ENCODE results near the gene IFT57. TPM values are rescaled to one million over a fixed set of nuclear protein-coding genes. Genes with fewer than 3 reads are reported as not detected.
"Not testable (repeated sequence)": the region's sequence is repeated elsewhere in the genome, so short reads cannot be mapped to it uniquely, and the experiment has no call there.

IFT57 gene, protein sequence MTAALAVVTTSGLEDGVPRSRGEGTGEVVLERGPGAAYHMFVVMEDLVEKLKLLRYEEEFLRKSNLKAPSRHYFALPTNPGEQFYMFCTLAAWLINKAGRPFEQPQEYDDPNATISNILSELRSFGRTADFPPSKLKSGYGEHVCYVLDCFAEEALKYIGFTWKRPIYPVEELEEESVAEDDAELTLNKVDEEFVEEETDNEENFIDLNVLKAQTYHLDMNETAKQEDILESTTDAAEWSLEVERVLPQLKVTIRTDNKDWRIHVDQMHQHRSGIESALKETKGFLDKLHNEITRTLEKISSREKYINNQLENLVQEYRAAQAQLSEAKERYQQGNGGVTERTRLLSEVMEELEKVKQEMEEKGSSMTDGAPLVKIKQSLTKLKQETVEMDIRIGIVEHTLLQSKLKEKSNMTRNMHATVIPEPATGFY
- total RNA-seq = 58.4 TPM

DNA sequence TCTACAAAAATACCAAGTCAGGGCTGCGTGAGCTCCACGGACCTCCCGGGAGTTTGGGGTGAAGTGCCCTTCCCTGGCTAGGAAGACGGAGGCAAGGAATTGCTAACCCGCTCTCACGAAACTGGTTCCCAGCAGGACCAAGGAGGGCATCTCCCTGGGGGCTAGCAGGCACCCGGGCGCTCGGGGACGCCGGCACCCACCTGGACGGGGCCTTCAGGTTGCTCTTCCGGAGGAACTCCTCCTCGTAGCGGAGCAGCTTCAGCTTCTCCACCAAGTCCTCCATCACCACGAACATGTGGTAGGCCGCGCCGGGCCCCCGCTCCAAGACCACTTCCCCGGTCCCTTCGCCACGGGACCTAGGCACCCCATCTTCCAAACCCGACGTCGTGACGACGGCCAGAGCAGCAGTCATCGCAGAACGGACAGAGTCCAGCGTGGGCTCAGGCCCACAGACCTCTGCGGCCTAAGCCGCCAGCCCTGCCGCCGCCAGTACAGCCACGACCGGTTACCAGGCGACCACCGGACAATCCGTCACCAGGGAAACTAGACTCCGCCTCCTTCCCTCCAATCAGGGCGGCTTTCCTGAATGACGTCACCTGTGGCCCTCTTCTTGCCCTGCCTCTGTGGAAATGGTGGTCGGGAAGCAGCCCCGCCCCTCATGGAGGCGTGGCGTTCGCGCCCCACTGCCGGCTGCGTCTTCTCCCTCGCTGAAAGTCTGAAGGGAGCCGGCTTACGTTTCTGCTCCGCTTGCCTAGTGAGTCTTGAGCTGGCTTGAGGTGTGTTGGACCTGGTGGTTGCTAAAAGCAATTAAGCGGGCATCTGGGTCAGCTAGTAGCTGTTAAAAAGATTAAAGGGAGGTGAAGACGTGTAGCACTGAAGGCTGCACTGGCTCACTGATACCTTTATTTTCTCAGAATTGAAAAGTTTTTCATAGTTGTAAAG lies at the start of gene IFT57:
Gene IFT57, minus strand, starts transcription at position 514 of the 942 bp plus-strand sequence. Its CDS starts 102 bp downstream, at position 412.
- peak; percentile 99 for DNase-seq

DNA sequence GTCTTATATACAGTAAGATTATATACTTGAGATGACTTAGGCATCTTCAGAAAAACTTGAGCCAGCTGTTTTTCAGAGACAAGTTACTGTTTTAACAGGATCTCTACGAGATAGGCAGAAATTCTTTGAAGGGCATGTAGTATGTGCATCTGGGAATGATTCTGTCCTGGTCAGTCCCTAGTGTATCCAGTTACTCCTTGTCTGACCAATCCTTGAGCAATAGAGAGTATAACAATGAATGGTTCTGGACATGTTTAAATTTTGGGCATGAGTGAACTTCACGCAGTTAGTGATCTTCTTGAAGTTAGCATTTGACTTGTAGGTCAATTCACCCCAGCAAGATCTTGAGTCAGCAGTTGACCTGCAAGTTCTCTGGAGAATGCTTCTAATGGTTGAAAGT lies 49.4 kb upstream of the IFT57 start:
- DNase-seq = no peak

DNA sequence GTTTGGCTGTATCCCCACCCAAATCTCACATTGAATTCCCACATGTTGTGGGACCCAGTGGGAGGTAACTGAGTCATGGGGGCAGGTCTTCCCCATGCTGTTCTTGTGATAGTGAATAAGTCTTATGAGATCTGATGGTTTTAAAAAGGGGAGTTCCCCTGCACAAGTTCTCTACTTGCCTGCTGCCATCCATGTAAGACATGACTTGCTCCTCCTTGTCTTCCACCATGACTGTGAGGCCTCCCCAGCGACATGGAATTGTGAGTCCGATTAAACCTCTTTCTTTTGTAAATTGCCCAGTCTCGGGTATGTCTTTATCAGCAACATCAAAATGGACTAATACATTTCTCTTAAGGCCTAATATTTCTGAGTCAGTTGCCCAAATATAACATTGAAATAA lies 46.0 kb upstream of the IFT57 start:
- not testable (repeated sequence) for DNase-seq

- DNase-seq = not testable (repeated sequence)
Observed at GRCh38 chr3:108264534-108265298, 42.5 kb upstream of the IFT57 start.

GRCh38 chr3:108255131-108255530 lies 32.9 kb upstream of the IFT57 start:
- no peak for DNase-seq

DNA sequence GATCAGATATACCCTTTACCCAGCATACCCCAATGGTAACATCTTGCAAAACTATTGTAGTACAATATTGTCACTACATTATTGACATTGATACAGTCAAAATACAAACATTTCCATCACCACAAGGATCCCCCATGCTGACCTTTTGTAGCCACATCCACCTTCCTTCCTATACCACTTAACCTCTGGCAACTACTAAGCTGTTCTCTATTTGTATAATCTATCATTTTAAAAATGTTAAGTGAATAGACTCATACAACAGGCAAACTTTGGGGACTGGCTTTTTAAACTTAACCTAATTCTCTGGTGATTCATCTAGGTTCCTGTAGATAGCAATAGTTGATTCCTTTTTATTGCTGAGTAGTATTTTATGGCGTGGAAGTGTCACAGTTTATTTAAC lies 29.6 kb upstream of the IFT57 start:
- no peak for DNase-seq

GRCh38 chr3:108251265-108251664 lies 29.0 kb upstream of the IFT57 start:
- DNase-seq = no peak

DNA sequence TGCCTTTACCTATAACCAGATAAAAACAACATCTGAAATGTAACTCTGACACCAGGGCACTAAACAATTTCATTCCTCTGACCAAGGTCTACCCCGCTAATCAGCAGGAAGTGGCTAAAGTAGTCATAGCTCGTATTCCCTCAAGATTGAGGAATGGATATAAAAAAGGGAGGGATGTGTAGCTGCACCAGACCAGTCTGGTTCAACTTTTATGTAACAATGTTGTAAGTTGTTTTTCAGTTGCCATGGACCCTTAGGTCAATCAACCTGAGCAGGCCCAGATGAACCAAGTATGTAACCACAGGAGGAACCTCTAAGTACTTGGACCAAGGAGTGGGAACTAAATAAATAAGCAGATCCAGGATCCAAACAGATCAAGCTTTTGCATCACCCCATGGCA lies 28.4 kb upstream of the IFT57 start:
- no peak for DNase-seq

DNA sequence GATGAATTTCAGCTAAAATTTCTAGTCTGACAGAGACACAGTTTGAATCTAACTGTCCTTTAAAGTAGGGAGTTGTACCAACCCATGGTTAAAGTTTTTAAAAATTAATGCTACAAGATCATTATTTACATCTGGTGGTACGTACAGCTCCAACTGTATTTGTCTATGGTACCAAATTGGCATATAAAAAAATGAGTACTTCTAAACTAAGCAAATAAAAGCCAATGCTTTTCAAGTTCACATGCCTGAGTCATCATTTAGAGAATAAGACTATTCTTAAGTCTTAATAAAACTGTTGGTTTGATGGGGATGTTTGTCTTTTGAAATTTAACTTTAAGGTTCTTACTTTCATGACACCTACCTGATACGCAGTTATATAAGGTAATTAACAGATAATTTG lies 21.0 kb upstream of the IFT57 start:
- DNase-seq = no peak

- DNase-seq = no peak
Observed at GRCh38 chr3:108242776-108243175, 20.6 kb upstream of the IFT57 start.

DNA sequence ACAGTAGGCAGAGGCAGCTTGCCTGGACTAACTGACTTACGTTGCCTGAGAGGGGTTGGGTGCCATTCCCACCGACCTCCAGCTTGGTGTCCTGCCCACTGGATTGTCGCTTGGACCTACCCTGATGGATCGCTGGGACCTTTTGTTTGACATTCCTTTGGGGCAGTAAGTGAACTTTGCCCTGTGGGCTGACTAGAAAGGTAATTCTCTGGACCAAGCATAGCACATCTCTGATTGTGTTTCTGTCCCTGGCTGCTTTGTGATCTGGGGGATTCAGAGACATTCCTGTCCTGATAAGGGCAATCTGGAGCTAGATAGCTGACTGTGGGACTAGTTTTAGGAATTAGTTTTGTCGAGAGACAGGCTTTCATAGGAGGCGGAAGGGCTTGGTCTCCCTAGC lies 19.5 kb upstream of the IFT57 start:
- DNase-seq = no peak

- no peak for DNase-seq
Observed at GRCh38 chr3:108241146-108241545, 18.9 kb upstream of the IFT57 start.

DNA sequence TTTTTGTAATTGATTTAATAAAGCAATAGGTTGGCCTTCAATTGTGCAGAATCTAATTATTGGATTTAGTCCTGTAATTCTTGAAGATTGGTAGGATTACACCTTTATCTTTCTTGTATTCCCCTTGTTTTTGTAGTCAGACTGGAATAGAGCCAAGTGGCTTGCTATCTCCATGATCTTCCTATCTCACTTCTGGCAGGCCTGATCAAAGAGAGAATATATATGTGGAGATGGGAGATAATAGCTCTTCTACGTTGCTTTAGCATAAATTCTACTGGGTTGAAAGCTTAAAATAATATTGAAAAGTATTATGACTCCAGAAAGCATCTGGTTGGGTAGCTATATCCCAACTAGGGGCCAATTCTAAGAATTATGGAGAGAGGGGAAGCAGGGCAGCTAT lies 16.9 kb upstream of the IFT57 start:
- DNase-seq = no peak

DNA sequence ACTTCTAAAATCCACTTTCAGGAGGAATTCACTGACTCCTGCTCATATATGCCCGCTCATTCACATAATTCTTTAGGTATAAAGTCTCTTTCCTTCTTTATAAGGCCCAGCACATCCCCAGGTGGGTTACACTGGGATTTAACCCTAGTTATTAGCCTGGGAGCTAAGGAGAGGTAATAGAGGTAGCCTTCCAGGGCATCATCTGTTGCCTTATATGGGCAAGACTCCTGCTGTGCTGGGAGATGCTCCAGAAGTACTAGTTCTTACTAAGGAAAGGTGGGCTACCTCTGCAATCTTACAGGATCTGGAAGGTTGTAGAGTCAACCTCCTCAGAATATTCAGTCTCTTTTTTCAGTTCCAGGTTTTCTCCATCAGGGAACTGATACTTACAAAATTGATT lies 13.1 kb upstream of the IFT57 start:
- DNase-seq = no peak

DNA sequence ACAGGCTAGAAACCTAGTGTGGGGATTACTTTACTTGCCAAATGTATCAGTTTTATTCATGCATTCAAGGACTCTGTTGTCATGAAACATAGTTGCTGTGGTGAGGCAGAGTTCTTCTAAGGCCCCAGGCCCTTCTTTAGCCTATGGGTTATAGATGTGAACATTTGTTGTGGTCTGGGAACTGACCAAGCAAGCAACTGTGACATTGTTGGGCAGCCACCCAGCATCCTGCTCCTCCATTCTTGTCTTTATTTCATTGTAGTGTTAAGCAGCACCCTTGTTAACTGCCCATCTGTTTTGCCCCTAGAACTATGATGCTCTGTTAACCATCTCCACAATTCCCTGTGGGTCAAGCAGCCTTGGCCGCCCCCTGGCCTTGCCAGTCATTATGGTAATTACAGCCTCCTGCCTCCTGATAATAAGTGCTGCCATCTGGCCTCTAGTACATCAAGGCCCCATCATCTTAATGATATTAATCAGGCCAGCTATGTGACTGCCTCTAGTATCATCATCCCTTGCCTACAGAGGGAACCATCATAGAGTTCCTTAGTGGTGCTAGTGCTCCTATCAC lies 12.2 kb upstream of the IFT57 start:
- DNase-seq = no peak

DNA sequence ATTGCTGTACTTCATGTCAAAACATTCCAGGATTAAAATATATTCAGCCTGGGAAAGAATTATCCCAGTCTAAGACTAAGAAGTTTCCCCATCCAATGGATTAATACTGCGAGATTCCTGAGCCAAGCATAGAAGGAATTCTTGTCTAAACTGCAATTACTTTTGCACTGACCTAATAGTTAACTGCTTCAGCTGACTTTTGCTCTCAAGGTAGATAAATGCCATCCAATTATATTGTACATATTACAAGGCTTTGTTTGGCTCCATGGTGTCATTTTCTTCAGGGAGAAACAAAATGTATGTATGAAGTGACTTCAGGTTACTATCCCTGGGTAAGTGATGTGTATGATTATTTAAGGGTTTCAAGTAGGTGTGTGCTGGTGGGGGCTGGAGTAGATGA lies 6.1 kb upstream of the IFT57 start:
- DNase-seq = no peak

- DNase-seq = no peak
Observed at GRCh38 chr3:108227131-108227530, 4.9 kb upstream of the IFT57 start.

- DNase-seq = no peak
Observed at GRCh38 chr3:108225221-108225620, 3.0 kb upstream of the IFT57 start.

DNA sequence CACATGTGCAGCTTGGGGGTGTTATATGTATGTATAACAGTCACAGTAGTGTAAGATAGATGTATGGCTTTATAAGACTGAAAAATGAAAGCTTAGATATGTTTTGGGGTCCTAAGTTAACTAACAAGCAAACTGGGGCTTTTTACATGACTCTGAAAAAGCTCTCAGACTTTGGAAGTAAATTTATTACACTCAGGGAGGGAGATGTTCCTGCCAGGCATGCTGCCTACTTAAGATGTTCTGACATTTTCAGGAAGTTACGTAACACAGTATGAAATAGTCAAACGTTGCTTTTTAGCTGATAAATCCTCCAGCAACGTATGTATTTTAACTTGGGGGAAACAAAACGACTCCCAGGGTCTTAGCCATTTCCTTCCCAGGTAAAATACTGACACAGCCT lies 1.7 kb upstream of the IFT57 start:
- peak; percentile 16 for DNase-seq

DNA sequence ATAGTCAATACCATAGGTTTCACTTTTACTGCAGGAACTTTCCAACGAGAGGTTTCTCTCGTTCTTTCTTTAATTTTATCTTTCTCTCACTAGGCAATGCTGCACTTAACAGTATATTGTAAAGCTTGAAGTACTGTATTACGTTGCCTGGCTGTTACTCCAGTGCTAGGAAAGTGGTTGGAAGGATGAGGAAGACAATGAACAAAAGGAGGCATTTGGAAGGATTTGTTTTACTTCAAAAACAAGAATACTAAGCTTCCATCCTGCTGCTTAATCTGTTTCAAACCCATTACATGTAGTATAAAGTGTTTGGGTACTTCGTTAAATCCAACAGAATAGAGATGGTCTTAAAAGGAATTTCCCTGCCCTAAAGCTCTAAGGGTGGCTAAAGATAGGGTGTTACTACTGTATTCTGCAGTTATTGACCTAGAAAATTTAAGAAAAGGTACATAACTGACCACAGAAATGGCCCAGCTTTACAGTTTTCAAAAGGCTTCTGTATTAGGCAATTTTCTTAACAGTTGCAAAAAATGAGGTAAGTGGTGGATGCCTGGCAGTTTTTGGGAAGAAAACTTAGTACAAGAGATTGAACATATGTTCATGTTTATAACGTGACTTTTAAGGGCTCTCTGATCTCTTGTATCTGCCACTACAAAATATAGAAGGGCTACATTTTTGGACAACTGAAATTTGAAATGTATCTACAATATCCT lies 785 bp upstream of the IFT57 start:
- no peak for DNase-seq

- DNase-seq = no peak
Observed at GRCh38 chr3:108221393-108221792, 831 bp downstream of the IFT57 start.

All from tongue (tissue), 2 donors.